ENCODE data around the gene NXN.

DNA sequence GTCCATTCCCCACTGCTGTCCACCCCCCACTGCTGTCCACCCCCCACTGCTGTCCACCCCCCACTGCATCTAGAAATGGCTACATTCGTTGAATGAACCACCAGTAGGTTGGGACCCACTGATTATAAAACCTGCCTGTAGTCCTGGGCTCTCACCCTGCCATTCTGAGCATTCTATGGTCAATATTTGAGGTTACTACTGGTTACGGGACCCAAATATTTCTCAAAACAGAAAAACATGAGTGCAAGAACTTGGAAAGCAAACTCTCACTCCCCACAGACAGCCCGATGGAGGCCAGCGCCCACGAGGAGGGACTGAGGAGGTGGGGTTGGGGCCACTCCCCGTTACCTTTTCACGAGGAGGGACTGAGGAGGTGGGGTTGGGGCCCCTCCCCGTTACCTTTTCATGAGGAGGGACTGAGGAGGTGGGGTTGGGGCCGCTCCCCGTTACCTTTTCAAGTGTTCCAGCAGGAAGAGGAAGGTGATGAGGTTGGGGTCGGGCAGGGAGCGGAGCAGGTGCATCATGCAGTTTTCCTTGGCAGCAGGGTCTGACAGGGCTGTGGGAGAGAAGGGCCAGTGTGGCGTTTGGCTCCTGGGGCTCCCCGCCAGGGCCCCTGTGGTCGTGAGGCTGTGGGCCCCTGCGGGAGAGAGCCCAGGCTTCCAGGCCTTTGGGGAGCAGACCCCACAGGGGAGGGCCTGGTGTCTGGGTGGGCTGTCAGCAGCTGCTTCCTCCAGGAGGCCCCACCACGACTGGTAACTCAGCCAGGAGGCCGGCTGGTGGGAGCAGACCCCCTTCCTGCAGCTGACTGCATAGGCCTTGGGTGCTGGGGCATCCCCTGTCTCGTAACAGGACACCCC lies 29.9 kb upstream of the NXN start:
- TF ChIP-seq, protein P1, sequence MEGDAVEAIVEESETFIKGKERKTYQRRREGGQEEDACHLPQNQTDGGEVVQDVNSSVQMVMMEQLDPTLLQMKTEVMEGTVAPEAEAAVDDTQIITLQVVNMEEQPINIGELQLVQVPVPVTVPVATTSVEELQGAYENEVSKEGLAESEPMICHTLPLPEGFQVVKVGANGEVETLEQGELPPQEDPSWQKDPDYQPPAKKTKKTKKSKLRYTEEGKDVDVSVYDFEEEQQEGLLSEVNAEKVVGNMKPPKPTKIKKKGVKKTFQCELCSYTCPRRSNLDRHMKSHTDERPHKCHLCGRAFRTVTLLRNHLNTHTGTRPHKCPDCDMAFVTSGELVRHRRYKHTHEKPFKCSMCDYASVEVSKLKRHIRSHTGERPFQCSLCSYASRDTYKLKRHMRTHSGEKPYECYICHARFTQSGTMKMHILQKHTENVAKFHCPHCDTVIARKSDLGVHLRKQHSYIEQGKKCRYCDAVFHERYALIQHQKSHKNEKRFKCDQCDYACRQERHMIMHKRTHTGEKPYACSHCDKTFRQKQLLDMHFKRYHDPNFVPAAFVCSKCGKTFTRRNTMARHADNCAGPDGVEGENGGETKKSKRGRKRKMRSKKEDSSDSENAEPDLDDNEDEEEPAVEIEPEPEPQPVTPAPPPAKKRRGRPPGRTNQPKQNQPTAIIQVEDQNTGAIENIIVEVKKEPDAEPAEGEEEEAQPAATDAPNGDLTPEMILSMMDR (IDR thresholded peaks at IDR 0.05): no peak
- TF ChIP-seq POLR2A (IDR thresholded peaks at IDR 0.05): no peak

All from Peyer's patch (tissue), 4 donors.